GM12878 (cell line): ENCODE measurements around the gene COA3. TPM values are rescaled to one million over a fixed set of nuclear protein-coding genes. Genes with fewer than 3 reads are reported as not detected.

Experiments
- CBX5 ChIP-seq: sonication (generic); IDR thresholded peaks from 2 replicates; pipeline ENCODE4 v1.6.1; 2016; ENCODE audit warnings: low read depth, moderate library complexity, mild to moderate bottlenecking, inconsistent platforms
- GABPA ChIP-seq: IDR thresholded peaks from 2 replicates; pipeline ENCODE4 v1.6.1; 2014; ENCODE audit warnings: antibody characterized with exemption, low read depth, mild to moderate bottlenecking, inconsistent platforms
- HDAC2 ChIP-seq: fragments of 200-600 bp; sonication (generic); IDR thresholded peaks from 2 replicates; pipeline ENCODE4 v1.6.1; 2017
- SUZ12 ChIP-seq: fragments of 200-600 bp; sonication (generic); IDR thresholded peaks from one replicate; pipeline ENCODE4 v1.6.1; 2018; ENCODE audit warnings: antibody characterized with exemption, mild to moderate bottlenecking; ENCODE audit not compliant: unreplicated experiment
- polyA plus RNA-seq, 11 experiments: library from polyadenylated mRNA; depleted of rRNA in 4 of 11; unstranded in 6 of 11; stranded (reverse) in 5 of 11; fragments of >200 nt; fragmentation: Nextera tagmentation in 4 of 11; fragmentation: Illumina TruSeq in 1 of 11; extraction: Ambion mirVana in 4 of 11; extraction: Trizol in 1 of 11; gene quantifications; 1 replicate in 1 of 11; 2 replicates in 10 of 11; pipeline versions ENCODE4 v1.2.1 to v1.2.3, GENCODE V29; 2011 to 2016; ENCODE audit warnings: inconsistent platforms in 2 of 11, missing spikeins in 2 of 11, low read depth in 1 of 11
- total RNA-seq, 4 experiments: library from RNA; depleted of rRNA in 3 of 4; stranded (reverse); fragments of >200 nt in 3 of 4; fragmentation: Illumina TruSeq in 1 of 4; extraction: Trizol in 1 of 4; gene quantifications; 2 replicates each; pipeline versions ENCODE4 v1.2.1 to v1.2.3, GENCODE V29; 2013 to 2021
- TF ChIP-seq, protein P1 (sequence below), 3 experiments: IDR thresholded peaks in 2 of 3; conservative IDR thresholded peaks in 1 of 3; 2 replicates each; pipeline ENCODE4 v1.5.1; 2011; ENCODE audit warnings: low read depth in 3 of 3, low read length in 3 of 3, mild to moderate bottlenecking in 3 of 3, control low read depth in 2 of 3, moderate library complexity in 2 of 3, inconsistent platforms in 1 of 3, mixed read lengths in 1 of 3; ENCODE audit not compliant: control insufficient read depth in 2 of 3, insufficient read depth in 1 of 3; ENCODE audit errors: extremely low read depth in 1 of 3
- TF ChIP-seq, protein P2 (sequence below): IDR thresholded peaks from 2 replicates; pipeline ENCODE4 v1.6.1; 2012; ENCODE audit warnings: low read depth, low read length, improper control_type of control experiment
- TF ChIP-seq, protein P3 (sequence below): fragments of 150-350 bp; IDR thresholded peaks from 2 replicates; pipeline ENCODE4 v1.6.1; 2014; ENCODE audit warnings: mild to moderate bottlenecking, low read depth, low read length

The COA3 gene
- total and polyA plus RNA-seq, 10 of the 15 experiments (the other 5 are each of a cell fraction or from before 2014, with no cell fraction given): 45.2 to 161 (median 64.6) TPM

DNA sequence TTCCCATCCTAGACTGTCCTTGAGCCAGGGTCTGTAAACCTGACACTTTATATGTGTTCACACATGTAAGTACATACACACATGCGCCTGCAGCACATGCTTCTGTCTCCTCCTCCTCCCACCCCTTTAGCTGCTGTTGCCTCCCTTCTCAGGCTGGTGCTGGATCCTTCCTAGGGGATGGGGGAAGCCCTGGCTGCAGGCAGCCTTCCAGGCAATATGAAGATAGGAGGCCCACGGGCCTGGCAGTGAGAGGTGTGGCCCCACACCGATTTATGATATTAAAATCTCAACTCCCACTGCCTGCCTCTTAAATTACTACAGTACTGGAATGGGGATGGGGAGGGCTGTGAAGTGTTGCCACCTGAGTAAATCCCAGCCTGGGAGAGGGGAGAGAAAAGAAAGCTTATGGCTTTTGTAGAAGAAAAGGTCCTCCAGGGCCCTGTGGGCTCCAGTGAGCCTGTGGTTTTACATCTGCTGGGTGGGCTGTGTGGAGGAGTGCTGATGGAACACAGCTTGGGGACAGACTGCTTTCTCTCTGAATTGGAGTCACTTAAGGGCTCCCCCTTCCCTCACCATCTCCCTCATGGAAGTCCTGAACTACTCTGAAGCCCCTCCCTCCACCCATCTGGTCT, 19.1 kb downstream of the COA3 start (continued):
- TF ChIP-seq, protein P1, sequence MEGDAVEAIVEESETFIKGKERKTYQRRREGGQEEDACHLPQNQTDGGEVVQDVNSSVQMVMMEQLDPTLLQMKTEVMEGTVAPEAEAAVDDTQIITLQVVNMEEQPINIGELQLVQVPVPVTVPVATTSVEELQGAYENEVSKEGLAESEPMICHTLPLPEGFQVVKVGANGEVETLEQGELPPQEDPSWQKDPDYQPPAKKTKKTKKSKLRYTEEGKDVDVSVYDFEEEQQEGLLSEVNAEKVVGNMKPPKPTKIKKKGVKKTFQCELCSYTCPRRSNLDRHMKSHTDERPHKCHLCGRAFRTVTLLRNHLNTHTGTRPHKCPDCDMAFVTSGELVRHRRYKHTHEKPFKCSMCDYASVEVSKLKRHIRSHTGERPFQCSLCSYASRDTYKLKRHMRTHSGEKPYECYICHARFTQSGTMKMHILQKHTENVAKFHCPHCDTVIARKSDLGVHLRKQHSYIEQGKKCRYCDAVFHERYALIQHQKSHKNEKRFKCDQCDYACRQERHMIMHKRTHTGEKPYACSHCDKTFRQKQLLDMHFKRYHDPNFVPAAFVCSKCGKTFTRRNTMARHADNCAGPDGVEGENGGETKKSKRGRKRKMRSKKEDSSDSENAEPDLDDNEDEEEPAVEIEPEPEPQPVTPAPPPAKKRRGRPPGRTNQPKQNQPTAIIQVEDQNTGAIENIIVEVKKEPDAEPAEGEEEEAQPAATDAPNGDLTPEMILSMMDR (IDR thresholded peaks at IDR 0.05 in 2 of 3, conservative IDR thresholded peaks at IDR 0.05 in 1 of 3; ENCODE audit: control insufficient read depth in 2 of 3, extremely low read depth in 1 of 3, insufficient read depth in 1 of 3, low read depth in 3 of 3, low read length in 3 of 3): no peak
- TF ChIP-seq CBX5: no peak
- TF ChIP-seq, protein P2, sequence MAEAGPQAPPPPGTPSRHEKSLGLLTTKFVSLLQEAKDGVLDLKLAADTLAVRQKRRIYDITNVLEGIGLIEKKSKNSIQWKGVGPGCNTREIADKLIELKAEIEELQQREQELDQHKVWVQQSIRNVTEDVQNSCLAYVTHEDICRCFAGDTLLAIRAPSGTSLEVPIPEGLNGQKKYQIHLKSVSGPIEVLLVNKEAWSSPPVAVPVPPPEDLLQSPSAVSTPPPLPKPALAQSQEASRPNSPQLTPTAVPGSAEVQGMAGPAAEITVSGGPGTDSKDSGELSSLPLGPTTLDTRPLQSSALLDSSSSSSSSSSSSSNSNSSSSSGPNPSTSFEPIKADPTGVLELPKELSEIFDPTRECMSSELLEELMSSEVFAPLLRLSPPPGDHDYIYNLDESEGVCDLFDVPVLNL: no peak
- no peak for TF ChIP-seq GABPA
- TF ChIP-seq HDAC2: no peak
- no peak for TF ChIP-seq SUZ12
- TF ChIP-seq, protein P3, sequence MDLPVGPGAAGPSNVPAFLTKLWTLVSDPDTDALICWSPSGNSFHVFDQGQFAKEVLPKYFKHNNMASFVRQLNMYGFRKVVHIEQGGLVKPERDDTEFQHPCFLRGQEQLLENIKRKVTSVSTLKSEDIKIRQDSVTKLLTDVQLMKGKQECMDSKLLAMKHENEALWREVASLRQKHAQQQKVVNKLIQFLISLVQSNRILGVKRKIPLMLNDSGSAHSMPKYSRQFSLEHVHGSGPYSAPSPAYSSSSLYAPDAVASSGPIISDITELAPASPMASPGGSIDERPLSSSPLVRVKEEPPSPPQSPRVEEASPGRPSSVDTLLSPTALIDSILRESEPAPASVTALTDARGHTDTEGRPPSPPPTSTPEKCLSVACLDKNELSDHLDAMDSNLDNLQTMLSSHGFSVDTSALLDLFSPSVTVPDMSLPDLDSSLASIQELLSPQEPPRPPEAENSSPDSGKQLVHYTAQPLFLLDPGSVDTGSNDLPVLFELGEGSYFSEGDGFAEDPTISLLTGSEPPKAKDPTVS: no peak
- TF ChIP-seq, all 136 proteins: peak for 0
